WTC11 (cell line): Measurements from ENCODE around the gene NEIL3. TPM values are rescaled to one million over a fixed set of nuclear protein-coding genes. Genes with fewer than 3 reads are reported as not detected.

Experiments used
- ATAC-seq: fragments of 200-7000 bp; cut with Tn5 transposase; 2 replicates; pipeline ENCODE4 v1.10.0; 2021; ENCODE audit warnings: mild to moderate bottlenecking, moderate library complexity
- CTCF ChIA-PET: fragments of 300-600 bp; sonication (Branson Sonifier 250); formaldehyde crosslinking; loops from one replicate; lab custom pipeline; 2021; ENCODE audit warnings: antibody characterized with exemption; lab: Charles Lee
- POLR2A ChIA-PET: fragments of 350-600 bp; sonication (Branson Sonifier 250); formaldehyde crosslinking; loops from one replicate; lab custom pipeline; 2021; ENCODE audit warnings: antibody characterized with exemption; lab: Charles Lee
- DNase-seq: peaks from one replicate; pipeline ENCODE4 v3.0.0; 2021; ENCODE audit warnings: low spot score
- H3K27ac Mint-ChIP-seq: 2 replicates; pipeline ENCODE4 v1.8.0; 2021; ENCODE audit warnings: mixed read lengths
- H3K27me3 Mint-ChIP-seq: 2 replicates; pipeline ENCODE4 v1.8.0; 2021; ENCODE audit warnings: low read depth, mild to moderate bottlenecking, moderate library complexity, mixed read lengths
- H3K36me3 Mint-ChIP-seq: 2 replicates; pipeline ENCODE4 v1.8.0; 2021; ENCODE audit warnings: mixed read lengths
- H3K4me1 Mint-ChIP-seq: 2 replicates; pipeline ENCODE4 v1.8.0; 2022; ENCODE audit warnings: mixed read lengths
- H3K4me3 Mint-ChIP-seq: 2 replicates; pipeline ENCODE4 v1.8.0; 2021; ENCODE audit warnings: mild to moderate bottlenecking, moderate library complexity, mixed read lengths
- H3K9me3 Mint-ChIP-seq: 2 replicates; pipeline ENCODE4 v1.8.0; 2021; ENCODE audit warnings: mixed read lengths
- ESRRA ChIP-seq: sonication (generic); formaldehyde crosslinking; IDR thresholded peaks from 2 replicates; pipeline ENCODE4 v1.8.1; 2022; ENCODE audit warnings: mild to moderate bottlenecking, missing genetic modification reagents, borderline replicate concordance
- FOXK1 ChIP-seq: sonication (generic); formaldehyde crosslinking; IDR thresholded peaks from 2 replicates; pipeline ENCODE4 v1.8.0; 2022; ENCODE audit warnings: mild to moderate bottlenecking, moderate library complexity, missing genetic modification reagents
- FOXP1 ChIP-seq: sonication (generic); formaldehyde crosslinking; IDR thresholded peaks from 2 replicates; pipeline ENCODE4 v1.8.0; 2022; ENCODE audit warnings: missing genetic modification reagents, mild to moderate bottlenecking, moderate library complexity, borderline replicate concordance
- GRHL2 ChIP-seq: fragments of 250-450 bp; sonication (Bioruptor Pico); IDR thresholded peaks from 2 replicates; pipeline ENCODE4 v1.8.0; 2022; ENCODE audit warnings: mild to moderate bottlenecking, moderate library complexity; ENCODE audit not compliant: insufficient replicate concordance, severe bottlenecking
- GTF2I ChIP-seq: fragments of 250-450 bp; sonication (Bioruptor Pico); conservative IDR thresholded peaks from 2 replicates; pipeline ENCODE4 v1.4.0; 2021; ENCODE audit warnings: mild to moderate bottlenecking
- HMGA2 ChIP-seq: fragments of 250-450 bp; sonication (Bioruptor Pico); IDR thresholded peaks from 2 replicates; pipeline ENCODE4 v1.4.0; 2021; ENCODE audit warnings: mild to moderate bottlenecking, moderate library complexity
- SMAD3 ChIP-seq: sonication (generic); formaldehyde crosslinking; IDR thresholded peaks from 2 replicates; pipeline ENCODE4 v1.8.0; 2022; ENCODE audit warnings: missing genetic modification reagents, mild to moderate bottlenecking, borderline replicate concordance
- SMAD4 ChIP-seq: sonication (generic); formaldehyde crosslinking; IDR thresholded peaks from 2 replicates; pipeline ENCODE4 v1.8.0; 2022; ENCODE audit warnings: mild to moderate bottlenecking, missing genetic modification reagents
- ZBTB21 ChIP-seq: sonication (generic); formaldehyde crosslinking; IDR thresholded peaks from 2 replicates; pipeline ENCODE4 v1.8.1; 2023; ENCODE audit warnings: mild to moderate bottlenecking, missing genetic modification reagents, borderline replicate concordance
- ZNF263 ChIP-seq: sonication (generic); formaldehyde crosslinking; IDR thresholded peaks from 2 replicates; pipeline ENCODE4 v1.8.1; 2022; ENCODE audit warnings: low read depth, mild to moderate bottlenecking, moderate library complexity, missing genetic modification reagents
- ZNF317 ChIP-seq: sonication (generic); formaldehyde crosslinking; IDR thresholded peaks from 2 replicates; pipeline ENCODE4 v1.8.1; 2023; ENCODE audit warnings: low read depth, mild to moderate bottlenecking, moderate library complexity, missing genetic modification reagents, borderline replicate concordance
- ZNF423 ChIP-seq: fragments of 250-450 bp; sonication (Bioruptor Pico); IDR thresholded peaks from 2 replicates; pipeline ENCODE4 v2.1.2; 2022; ENCODE audit warnings: mild to moderate bottlenecking, moderate library complexity
- total RNA-seq: library from RNA; stranded (reverse); gene quantifications from 3 replicates; pipeline ENCODE4 v1.2.3, GENCODE V29; 2021
- TF ChIP-seq, protein P1 (sequence below): fragments of 250-450 bp; sonication (Bioruptor Pico); IDR thresholded peaks from 2 replicates; pipeline ENCODE4 v1.9.0; 2021; ENCODE audit warnings: mild to moderate bottlenecking
- TF ChIP-seq, protein P2 (sequence below): sonication (generic); formaldehyde crosslinking; IDR thresholded peaks from 2 replicates; pipeline ENCODE4 v1.8.0; 2022; ENCODE audit warnings: mild to moderate bottlenecking, missing genetic modification reagents
- TF ChIP-seq, protein P3 (sequence below): sonication (generic); formaldehyde crosslinking; IDR thresholded peaks from 2 replicates; pipeline ENCODE4 v1.8.1; 2023; ENCODE audit warnings: mild to moderate bottlenecking, moderate library complexity, missing genetic modification reagents
- TF ChIP-seq, protein P4 (sequence below): sonication (generic); formaldehyde crosslinking; conservative IDR thresholded peaks from 2 replicates; pipeline ENCODE4 v1.8.1; 2023; ENCODE audit warnings: mild to moderate bottlenecking, low read depth, missing genetic modification reagents, moderate library complexity
- TF ChIP-seq, protein P5 (sequence below): sonication (generic); formaldehyde crosslinking; IDR thresholded peaks from 2 replicates; pipeline ENCODE4 v1.8.1; 2023; ENCODE audit warnings: mild to moderate bottlenecking, missing genetic modification reagents, moderate library complexity
- TF ChIP-seq, protein P6 (sequence below): sonication (generic); formaldehyde crosslinking; IDR thresholded peaks from 2 replicates; pipeline ENCODE4 v1.8.0; 2023; ENCODE audit warnings: missing genetic modification reagents

NEIL3 gene
- total RNA-seq, 1 experiment from 2014 or later, result 9.9 TPM

DNA sequence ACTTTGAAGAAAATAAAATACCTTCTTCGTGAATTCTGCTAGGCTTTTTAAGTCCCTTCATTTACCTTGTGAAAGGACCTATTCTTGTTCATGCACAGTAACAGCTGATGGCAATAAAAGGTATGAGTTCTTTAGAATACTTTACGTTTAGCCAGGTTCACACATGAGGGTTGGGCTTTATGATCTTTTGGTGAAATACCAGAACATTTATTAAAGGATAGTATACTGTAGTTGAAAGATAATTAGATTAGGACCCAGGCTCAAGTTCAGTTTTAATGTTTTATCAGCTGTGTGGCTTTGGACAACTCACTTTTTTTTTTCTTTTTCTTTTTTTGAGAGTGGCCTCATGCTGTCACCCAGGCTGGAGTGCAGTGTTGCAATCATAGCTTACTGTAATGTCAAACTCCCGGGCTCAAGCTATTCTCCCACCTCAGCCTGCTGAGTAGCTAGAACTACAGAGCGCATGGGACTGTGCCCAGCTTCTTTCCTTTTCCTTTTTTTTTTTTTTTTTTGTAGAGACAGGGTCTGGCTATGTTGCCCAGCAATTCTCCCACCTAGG, 28.2 kb upstream of the NEIL3 start:
- DNase-seq (no peak), ATAC-seq (no peak)
- no peak overlapping the region for H3K4me3 Mint-ChIP-seq
- no peaks in the 10 kb centered on the region for H3K4me1 Mint-ChIP-seq
- ChIA-PET POLR2A (interaction anchor here (0.7 kb wide), 1 partner anchor 9 kb away, joined by 4 read pairs; no protein-coding TSS in a partner anchor), CTCF (interaction anchor here (0.9 kb wide), 1 partner anchor 31 kb away, joined by 3 read pairs; no protein-coding TSS in a partner anchor)
- H3K9me3 Mint-ChIP-seq, result peaks cover 4% of the 10 kb centered on the region; the same call in 1 of the 2 replicates
- no peak overlapping the region for H3K27ac Mint-ChIP-seq
- TF ChIP-seq ZNF263 (CRISPR knock-in tag), result no peak
- no peaks in the 10 kb centered on the region for H3K36me3 Mint-ChIP-seq
- H3K27me3 Mint-ChIP-seq, result no peaks in the 10 kb centered on the region

DNA sequence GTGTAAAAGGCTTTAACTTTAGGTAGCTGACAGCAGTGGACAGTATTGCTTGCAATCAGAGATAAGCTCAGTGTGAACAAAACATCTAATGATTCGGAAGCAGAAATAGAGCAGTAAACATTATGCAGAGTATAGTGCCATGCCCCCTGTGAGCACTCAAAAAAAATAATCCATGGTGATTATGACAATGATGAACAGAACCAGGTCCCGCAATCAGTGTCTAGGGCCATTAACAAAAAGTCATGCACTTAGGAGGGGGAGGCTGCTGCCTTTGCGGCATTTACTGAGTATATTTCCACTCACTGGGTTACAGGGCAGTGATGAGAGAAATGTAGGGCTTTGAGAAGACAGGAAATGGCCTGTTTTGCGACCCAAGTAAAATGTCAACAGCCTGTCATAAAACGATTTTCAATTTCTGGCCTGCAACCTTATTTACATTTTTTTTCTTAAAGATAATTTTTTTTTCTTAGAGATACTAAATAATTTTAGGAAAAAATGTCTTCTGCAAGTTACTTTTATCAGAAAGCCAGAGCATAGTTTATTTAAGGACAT, 27.3 kb upstream of the NEIL3 start:
- DNase-seq (no peak), ATAC-seq (no peak)
- ChIA-PET CTCF (interaction anchor here (0.9 kb wide), 1 partner anchor 32 kb away, joined by 3 read pairs; no protein-coding TSS in a partner anchor), POLR2A (no interaction called here)
- Mint-ChIP-seq H3K27me3 (no peaks in the 10 kb centered on the region), H3K27ac (no peak overlapping the region), H3K36me3 (no peaks in the 10 kb centered on the region), H3K9me3 (peaks cover 4% of the 10 kb centered on the region; the same call in 1 of the 2 replicates), H3K4me1 (no peaks in the 10 kb centered on the region), H3K4me3 (no peak overlapping the region)
- TF ChIP-seq, protein P1, sequence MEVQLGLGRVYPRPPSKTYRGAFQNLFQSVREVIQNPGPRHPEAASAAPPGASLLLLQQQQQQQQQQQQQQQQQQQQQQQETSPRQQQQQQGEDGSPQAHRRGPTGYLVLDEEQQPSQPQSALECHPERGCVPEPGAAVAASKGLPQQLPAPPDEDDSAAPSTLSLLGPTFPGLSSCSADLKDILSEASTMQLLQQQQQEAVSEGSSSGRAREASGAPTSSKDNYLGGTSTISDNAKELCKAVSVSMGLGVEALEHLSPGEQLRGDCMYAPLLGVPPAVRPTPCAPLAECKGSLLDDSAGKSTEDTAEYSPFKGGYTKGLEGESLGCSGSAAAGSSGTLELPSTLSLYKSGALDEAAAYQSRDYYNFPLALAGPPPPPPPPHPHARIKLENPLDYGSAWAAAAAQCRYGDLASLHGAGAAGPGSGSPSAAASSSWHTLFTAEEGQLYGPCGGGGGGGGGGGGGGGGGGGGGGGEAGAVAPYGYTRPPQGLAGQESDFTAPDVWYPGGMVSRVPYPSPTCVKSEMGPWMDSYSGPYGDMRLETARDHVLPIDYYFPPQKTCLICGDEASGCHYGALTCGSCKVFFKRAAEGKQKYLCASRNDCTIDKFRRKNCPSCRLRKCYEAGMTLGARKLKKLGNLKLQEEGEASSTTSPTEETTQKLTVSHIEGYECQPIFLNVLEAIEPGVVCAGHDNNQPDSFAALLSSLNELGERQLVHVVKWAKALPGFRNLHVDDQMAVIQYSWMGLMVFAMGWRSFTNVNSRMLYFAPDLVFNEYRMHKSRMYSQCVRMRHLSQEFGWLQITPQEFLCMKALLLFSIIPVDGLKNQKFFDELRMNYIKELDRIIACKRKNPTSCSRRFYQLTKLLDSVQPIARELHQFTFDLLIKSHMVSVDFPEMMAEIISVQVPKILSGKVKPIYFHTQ (CRISPR knock-in tag), result no peak
- no peak for TF ChIP-seq ZNF423 (CRISPR knock-in tag)
- no peak for TF ChIP-seq GRHL2 (CRISPR knock-in tag)
- no peak for TF ChIP-seq HMGA2 (CRISPR knock-in tag)
- TF ChIP-seq, protein P2, sequence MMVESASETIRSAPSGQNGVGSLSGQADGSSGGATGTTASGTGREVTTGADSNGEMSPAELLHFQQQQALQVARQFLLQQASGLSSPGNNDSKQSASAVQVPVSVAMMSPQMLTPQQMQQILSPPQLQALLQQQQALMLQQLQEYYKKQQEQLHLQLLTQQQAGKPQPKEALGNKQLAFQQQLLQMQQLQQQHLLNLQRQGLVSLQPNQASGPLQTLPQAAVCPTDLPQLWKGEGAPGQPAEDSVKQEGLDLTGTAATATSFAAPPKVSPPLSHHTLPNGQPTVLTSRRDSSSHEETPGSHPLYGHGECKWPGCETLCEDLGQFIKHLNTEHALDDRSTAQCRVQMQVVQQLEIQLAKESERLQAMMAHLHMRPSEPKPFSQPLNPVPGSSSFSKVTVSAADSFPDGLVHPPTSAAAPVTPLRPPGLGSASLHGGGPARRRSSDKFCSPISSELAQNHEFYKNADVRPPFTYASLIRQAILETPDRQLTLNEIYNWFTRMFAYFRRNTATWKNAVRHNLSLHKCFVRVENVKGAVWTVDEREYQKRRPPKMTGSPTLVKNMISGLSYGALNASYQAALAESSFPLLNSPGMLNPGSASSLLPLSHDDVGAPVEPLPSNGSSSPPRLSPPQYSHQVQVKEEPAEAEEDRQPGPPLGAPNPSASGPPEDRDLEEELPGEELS (CRISPR knock-in tag), result no peak
- TF ChIP-seq, protein P3, sequence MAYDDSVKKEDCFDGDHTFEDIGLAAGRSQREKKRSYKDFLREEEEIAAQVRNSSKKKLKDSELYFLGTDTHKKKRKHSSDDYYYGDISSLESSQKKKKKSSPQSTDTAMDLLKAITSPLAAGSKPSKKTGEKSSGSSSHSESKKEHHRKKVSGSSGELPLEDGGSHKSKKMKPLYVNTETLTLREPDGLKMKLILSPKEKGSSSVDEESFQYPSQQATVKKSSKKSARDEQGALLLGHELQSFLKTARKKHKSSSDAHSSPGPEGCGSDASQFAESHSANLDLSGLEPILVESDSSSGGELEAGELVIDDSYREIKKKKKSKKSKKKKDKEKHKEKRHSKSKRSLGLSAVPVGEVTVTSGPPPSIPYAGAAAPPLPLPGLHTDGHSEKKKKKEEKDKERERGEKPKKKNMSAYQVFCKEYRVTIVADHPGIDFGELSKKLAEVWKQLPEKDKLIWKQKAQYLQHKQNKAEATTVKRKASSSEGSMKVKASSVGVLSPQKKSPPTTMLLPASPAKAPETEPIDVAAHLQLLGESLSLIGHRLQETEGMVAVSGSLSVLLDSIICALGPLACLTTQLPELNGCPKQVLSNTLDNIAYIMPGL, result no peak
- no peak for TF ChIP-seq SMAD3 (CRISPR knock-in tag)
- TF ChIP-seq, protein P4, sequence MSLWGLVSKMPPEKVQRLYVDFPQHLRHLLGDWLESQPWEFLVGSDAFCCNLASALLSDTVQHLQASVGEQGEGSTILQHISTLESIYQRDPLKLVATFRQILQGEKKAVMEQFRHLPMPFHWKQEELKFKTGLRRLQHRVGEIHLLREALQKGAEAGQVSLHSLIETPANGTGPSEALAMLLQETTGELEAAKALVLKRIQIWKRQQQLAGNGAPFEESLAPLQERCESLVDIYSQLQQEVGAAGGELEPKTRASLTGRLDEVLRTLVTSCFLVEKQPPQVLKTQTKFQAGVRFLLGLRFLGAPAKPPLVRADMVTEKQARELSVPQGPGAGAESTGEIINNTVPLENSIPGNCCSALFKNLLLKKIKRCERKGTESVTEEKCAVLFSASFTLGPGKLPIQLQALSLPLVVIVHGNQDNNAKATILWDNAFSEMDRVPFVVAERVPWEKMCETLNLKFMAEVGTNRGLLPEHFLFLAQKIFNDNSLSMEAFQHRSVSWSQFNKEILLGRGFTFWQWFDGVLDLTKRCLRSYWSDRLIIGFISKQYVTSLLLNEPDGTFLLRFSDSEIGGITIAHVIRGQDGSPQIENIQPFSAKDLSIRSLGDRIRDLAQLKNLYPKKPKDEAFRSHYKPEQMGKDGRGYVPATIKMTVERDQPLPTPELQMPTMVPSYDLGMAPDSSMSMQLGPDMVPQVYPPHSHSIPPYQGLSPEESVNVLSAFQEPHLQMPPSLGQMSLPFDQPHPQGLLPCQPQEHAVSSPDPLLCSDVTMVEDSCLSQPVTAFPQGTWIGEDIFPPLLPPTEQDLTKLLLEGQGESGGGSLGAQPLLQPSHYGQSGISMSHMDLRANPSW, result no peak
- TF ChIP-seq ZNF317 (CRISPR knock-in tag), result no peak
- TF ChIP-seq ZBTB21 (CRISPR knock-in tag), result no peak
- TF ChIP-seq FOXP1 (CRISPR knock-in tag), result no peak
- TF ChIP-seq ESRRA (CRISPR knock-in tag), result no peak
- no peak for TF ChIP-seq SMAD4
- TF ChIP-seq, protein P5, sequence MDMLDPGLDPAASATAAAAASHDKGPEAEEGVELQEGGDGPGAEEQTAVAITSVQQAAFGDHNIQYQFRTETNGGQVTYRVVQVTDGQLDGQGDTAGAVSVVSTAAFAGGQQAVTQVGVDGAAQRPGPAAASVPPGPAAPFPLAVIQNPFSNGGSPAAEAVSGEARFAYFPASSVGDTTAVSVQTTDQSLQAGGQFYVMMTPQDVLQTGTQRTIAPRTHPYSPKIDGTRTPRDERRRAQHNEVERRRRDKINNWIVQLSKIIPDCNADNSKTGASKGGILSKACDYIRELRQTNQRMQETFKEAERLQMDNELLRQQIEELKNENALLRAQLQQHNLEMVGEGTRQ (CRISPR knock-in tag), result no peak
- no peak for TF ChIP-seq GTF2I
- TF ChIP-seq FOXK1 (CRISPR knock-in tag), result no peak
- TF ChIP-seq, protein P6, sequence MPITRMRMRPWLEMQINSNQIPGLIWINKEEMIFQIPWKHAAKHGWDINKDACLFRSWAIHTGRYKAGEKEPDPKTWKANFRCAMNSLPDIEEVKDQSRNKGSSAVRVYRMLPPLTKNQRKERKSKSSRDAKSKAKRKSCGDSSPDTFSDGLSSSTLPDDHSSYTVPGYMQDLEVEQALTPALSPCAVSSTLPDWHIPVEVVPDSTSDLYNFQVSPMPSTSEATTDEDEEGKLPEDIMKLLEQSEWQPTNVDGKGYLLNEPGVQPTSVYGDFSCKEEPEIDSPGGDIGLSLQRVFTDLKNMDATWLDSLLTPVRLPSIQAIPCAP (CRISPR knock-in tag), result no peak
